WTC11 (cell line): ENCODE data around the gene CSPG4.

Experiments used
- CTCF ChIP-seq: fragments of 200-600 bp; IDR thresholded peaks from 2 replicates; pipeline ENCODE4 v1.8.0; 2022; ENCODE audit warnings: antibody characterized with exemption
- NFE2L1 ChIP-seq: sonication (generic); formaldehyde crosslinking; IDR thresholded peaks from 2 replicates; pipeline ENCODE4 v1.8.1; 2023; ENCODE audit warnings: missing genetic modification reagents
- NR1H2 ChIP-seq: sonication (generic); formaldehyde crosslinking; IDR thresholded peaks from 2 replicates; pipeline ENCODE4 v1.9.0; 2021; ENCODE audit warnings: mild to moderate bottlenecking, moderate library complexity, missing genetic modification reagents
- RELA ChIP-seq: sonication (generic); formaldehyde crosslinking; IDR thresholded peaks from 2 replicates; pipeline ENCODE4 v1.8.1; 2022; ENCODE audit warnings: missing genetic modification reagents, mild to moderate bottlenecking, borderline replicate concordance
- SMAD3 ChIP-seq: sonication (generic); formaldehyde crosslinking; IDR thresholded peaks from 2 replicates; pipeline ENCODE4 v1.8.0; 2022; ENCODE audit warnings: missing genetic modification reagents, mild to moderate bottlenecking, borderline replicate concordance
- SP1 ChIP-seq: sonication (generic); formaldehyde crosslinking; conservative IDR thresholded peaks from 2 replicates; pipeline ENCODE4 v1.8.1; 2022; ENCODE audit warnings: missing genetic modification reagents
- ZNF317 ChIP-seq: sonication (generic); formaldehyde crosslinking; IDR thresholded peaks from 2 replicates; pipeline ENCODE4 v1.8.1; 2023; ENCODE audit warnings: low read depth, mild to moderate bottlenecking, moderate library complexity, missing genetic modification reagents, borderline replicate concordance
- TF ChIP-seq, protein P1 (sequence below): sonication (generic); formaldehyde crosslinking; conservative IDR thresholded peaks from 2 replicates; pipeline ENCODE4 v1.8.1; 2022; ENCODE audit warnings: mild to moderate bottlenecking, missing genetic modification reagents
- TF ChIP-seq, protein P2 (sequence below): sonication (generic); formaldehyde crosslinking; IDR thresholded peaks from 2 replicates; pipeline ENCODE4 v1.8.1; 2023; ENCODE audit warnings: mild to moderate bottlenecking, missing genetic modification reagents
- TF ChIP-seq, protein P3 (sequence below): sonication (generic); formaldehyde crosslinking; IDR thresholded peaks from 2 replicates; pipeline ENCODE4 v1.8.1; 2022; ENCODE audit warnings: missing genetic modification reagents, borderline replicate concordance

DNA sequence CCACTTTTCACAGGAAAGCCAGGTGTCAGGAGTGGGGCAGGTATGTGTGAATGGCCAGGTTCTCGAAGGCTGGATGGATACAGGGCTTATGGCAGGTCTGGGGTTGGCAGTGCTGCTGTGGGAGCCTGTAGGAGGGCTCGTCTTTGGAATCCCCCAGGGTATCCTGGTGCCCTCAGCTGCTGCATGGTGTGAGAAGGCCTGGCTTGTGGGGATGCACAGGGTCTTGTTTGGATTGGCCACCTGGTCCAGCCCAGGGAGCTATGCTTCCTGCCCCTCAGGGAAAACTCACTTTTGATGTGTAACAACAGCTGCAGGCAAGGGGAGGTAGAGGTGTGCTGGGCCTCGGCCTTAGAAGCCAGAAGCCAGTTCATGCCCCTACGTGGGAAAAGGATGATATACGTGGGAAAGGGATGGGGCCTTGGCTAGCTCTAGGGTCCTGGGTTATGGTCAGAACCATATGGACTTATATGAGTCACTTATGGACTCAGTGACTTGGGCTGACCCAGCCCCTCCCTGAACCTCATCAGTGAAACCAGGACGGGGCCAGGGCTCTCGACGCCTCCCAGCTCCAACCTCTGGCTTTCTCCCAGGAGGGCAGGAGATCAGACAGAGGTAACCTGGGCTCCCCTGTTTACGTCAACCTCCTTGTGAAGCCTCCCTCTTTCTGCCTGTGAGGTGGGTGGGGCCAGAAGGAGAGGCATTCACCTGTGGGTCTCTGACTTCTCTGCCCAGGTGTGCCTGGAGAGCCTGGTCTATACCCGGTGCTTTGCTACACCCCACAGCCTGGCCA, 37.8 kb upstream of the CSPG4 start:
- TF ChIP-seq CTCF, result no peak
- no peak for TF ChIP-seq RELA (CRISPR knock-in tag)
- no peak for TF ChIP-seq SP1 (CRISPR knock-in tag)
- TF ChIP-seq NR1H2, result no peak
- TF ChIP-seq, protein P1, sequence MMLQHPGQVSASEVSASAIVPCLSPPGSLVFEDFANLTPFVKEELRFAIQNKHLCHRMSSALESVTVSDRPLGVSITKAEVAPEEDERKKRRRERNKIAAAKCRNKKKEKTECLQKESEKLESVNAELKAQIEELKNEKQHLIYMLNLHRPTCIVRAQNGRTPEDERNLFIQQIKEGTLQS (CRISPR knock-in tag), result no peak
- TF ChIP-seq, protein P2, sequence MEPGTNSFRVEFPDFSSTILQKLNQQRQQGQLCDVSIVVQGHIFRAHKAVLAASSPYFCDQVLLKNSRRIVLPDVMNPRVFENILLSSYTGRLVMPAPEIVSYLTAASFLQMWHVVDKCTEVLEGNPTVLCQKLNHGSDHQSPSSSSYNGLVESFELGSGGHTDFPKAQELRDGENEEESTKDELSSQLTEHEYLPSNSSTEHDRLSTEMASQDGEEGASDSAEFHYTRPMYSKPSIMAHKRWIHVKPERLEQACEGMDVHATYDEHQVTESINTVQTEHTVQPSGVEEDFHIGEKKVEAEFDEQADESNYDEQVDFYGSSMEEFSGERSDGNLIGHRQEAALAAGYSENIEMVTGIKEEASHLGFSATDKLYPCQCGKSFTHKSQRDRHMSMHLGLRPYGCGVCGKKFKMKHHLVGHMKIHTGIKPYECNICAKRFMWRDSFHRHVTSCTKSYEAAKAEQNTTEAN, result no peak
- TF ChIP-seq, protein P3, sequence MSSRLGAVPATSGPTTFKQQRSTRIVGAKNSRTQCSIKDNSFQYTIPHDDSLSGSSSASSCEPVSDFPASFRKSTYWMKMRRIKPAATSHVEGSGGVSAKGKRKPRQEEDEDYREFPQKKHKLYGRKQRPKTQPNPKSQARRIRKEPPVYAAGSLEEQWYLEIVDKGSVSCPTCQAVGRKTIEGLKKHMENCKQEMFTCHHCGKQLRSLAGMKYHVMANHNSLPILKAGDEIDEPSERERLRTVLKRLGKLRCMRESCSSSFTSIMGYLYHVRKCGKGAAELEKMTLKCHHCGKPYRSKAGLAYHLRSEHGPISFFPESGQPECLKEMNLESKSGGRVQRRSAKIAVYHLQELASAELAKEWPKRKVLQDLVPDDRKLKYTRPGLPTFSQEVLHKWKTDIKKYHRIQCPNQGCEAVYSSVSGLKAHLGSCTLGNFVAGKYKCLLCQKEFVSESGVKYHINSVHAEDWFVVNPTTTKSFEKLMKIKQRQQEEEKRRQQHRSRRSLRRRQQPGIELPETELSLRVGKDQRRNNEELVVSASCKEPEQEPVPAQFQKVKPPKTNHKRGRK, result no peak
- TF ChIP-seq SMAD3 (CRISPR knock-in tag), result no peak
- no peak for TF ChIP-seq NFE2L1 (CRISPR knock-in tag)
- TF ChIP-seq ZNF317, result no peak
